ENCODE results near the gene ARAP1.

GRCh38 chr11:72779495-72780128, 27.4 kb upstream of the ARAP1 start:
- TF ChIP-seq CTCF (conservative IDR thresholded peaks at IDR 0.05; ENCODE audit: low read depth, low read length) (no peak), EZH2phosphoT487 (IDR thresholded peaks at IDR 0.05; ENCODE audit: borderline replicate concordance, low read length) (no peak)

Data from PC-3 (cell line).